ENCODE measurements around the gene PSKH1. TPM values are rescaled to one million over a fixed set of nuclear protein-coding genes. Genes with fewer than 3 reads are reported as not detected.
"Not testable (repeated sequence)": the region's sequence is repeated elsewhere in the genome, so short reads cannot be mapped to it uniquely, and the experiment has no call there.

PSKH1 gene
- total RNA-seq, 1 donor from 2014 or later = 16.6 TPM

DNA sequence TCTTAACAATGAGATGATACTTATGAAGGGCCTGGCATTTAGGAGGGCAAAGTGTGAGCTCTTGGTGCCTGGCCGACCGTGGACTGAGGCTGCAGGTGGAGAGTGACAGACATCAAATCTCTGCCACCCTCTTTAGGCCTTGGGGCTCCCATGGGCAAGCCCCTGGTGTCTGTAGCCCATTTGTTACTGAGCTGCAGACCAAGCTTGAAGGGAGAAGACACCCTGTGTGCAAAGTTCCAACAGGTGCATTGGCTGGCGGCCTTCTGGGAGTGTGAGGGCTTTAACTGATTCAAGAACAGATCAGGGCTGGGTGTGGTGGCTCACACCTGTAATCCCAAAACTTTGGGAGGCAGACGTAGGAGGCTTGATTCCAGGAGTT, 39.4 kb downstream of the PSKH1 start:
- intact Hi-C loops (cut with DNase I) = no loop called here
- DNase-seq = no peak
- ATAC-seq (ENCODE audit: poor library complexity) = no peak

- DNase-seq (no peak), ATAC-seq (ENCODE audit: poor library complexity) (no peak)
- intact Hi-C loops (cut with DNase I) = no loop called here
Measured at GRCh38 chr16:67933805-67934204, 40.8 kb downstream of the PSKH1 start.

- DNase-seq = no peak
- ATAC-seq (ENCODE audit: poor library complexity) = peak; percentile 0
- intact Hi-C loops (cut with DNase I) = no loop called here
Measured at GRCh38 chr16:67934306-67935100, 41.4 kb downstream of the PSKH1 start.

DNA sequence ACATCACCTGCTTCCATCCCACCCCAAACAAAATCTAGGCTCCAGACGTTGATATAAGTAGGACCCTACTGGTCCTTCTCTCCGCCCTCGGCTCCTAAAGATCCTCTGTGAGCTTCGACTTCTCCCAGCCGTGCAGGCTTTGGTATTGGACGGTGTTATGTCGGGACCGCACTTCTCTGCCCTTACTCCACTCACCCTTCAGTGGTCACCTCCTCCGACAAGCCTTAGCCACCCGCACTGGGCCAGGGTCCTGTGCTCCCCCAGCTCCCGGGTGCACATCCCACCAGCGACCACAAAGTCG, 42.0 kb downstream of the PSKH1 start:
- intact Hi-C loops (cut with DNase I) = no loop called here
- DNase-seq (no peak), ATAC-seq (ENCODE audit: poor library complexity) (peak; percentile 6)

- peak; percentile 92 for ATAC-seq (ENCODE audit: poor library complexity)
- intact Hi-C loops (cut with DNase I) = no loop called here
Measured at GRCh38 chr16:67935402-67936123, 42.5 kb downstream of the PSKH1 start.

DNA sequence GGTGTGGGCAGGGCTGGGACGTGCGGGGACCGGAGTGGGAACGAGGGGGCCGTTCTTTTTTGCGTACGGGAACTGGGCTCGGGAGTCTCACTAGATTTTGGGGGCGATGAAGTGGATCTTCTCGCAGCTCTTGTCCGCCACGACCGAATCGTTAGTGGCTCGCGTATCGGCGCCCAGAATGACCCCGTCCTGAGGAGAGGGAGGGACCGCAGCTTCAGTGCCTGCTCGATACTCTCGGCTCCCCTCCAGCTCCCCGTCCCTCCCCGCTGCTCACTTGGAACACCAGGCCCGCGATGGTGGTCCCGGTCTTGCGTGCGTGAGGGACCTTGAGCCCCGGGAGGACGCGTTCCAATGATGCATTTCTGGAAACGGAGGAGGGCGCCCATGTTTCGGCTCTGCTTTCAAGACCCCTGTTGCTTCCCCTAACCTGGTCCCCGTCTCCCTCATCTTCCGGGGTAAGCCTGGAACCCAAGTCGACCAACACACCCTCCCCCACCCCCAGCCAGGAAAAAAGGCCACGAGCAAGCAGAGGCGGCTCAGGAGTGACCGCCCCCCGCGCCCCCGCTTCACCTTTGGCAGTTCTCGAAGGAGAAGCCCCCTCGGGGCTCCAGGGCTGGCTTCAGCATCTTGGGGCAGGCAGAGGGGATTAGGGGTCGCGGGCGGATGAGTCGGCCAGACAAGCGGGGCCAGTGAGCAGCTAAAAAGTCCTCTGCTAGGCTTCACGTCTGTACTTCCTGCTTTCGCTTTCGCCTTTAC, 43.2 kb downstream of the PSKH1 start, which contains the start of gene PSMB10:
PSMB10 (minus strand) TSS at position 727 of the 756 bp plus-strand sequence; CDS start at position 626, 101 bp downstream.
- peak; percentile 68 for DNase-seq
- intact Hi-C loops (cut with DNase I) = no loop called here
- ATAC-seq (ENCODE audit: poor library complexity) = peak; percentile 34

More at GRCh38 chr16:67935402-67936123, 42.5 kb downstream of the PSKH1 start:
- peak; percentile 97 for DNase-seq

- no peak for ATAC-seq (ENCODE audit: poor library complexity)
- no peak for DNase-seq
- intact Hi-C loops (cut with DNase I) = no loop called here
Measured at GRCh38 chr16:67936880-67937605, 44.0 kb downstream of the PSKH1 start.

- intact Hi-C loops (cut with DNase I); ATAC-seq (ENCODE audit: poor library complexity); DNase-seq: not testable (repeated sequence)
Measured at GRCh38 chr16:67937713-67938112, 44.7 kb downstream of the PSKH1 start.

- ATAC-seq (ENCODE audit: poor library complexity) (no peak), DNase-seq (peak; percentile 69)
- intact Hi-C loops (cut with DNase I) = no loop called here
Measured at GRCh38 chr16:67939507-67940445, 46.7 kb downstream of the PSKH1 start.

- intact Hi-C loops (cut with DNase I) = no loop called here
- no peak for ATAC-seq (ENCODE audit: poor library complexity)
Measured at GRCh38 chr16:67940446-67941089, 47.5 kb downstream of the PSKH1 start.

GRCh38 chr16:67941469-67942199, 48.6 kb downstream of the PSKH1 start:
- intact Hi-C loops (cut with DNase I) = no loop called here
- ATAC-seq (ENCODE audit: poor library complexity) = no peak
- no peak for DNase-seq

More at GRCh38 chr16:67940446-67941089, 47.5 kb downstream of the PSKH1 start:
- no peak for DNase-seq

DNA sequence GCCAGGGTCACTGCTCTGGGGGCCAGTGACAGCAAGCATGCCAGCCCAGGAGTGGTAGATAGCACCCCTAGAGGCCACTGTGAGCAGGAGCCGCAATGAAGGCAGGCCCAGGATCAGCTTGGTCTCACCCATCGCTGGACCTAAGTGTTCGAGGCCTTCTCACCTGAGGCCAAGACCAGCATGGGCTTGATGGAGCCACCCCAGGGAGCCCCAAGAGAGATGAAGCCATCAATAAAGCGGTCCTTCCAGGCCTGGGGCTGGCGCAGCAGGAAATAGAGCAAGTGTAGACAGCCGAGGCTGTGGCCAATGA, 49.1 kb downstream of the PSKH1 start:
- DNase-seq (no peak), ATAC-seq (ENCODE audit: poor library complexity) (peak; percentile 22)
- intact Hi-C loops (cut with DNase I) = no loop called here

DNA sequence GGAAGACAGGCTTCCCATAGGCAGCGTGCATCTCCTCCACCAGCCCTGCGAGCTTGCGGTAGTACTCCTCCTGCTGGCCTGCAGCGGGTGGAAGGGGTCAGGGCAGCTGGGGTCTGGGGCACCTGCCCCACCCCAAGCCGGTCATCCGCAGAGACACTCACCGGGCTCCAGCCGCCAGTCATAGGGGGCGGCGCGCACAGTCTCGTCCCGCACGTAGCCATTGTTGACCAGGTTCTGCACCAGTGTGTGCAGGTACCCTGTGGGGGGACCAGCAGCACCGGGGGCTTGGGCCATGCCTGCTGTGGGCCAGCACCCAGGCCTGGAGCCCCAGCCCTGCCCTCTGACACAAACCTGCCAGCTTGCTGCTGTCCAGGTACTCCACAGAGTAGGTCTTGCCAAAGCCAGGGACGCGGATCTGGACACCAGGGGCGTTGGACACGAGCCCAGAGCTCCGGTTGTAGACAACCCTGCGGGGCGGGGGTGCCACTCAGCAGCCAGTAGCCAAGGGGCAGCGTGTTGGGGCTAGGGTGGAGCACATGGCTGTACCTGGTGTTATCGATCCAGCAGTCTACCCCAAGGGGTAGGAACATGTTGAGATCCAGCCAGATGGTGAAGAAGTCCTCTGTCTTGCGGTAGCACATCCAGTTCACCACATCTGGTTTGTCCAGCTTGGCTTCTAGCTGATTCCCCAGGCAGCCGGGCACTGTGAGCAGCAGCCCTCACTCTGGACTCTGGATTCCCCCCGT, 49.6 kb downstream of the PSKH1 start:
- DNase-seq = peak; percentile 71
- ATAC-seq (ENCODE audit: poor library complexity) = peak; percentile 11
- intact Hi-C loops (cut with DNase I) = no loop called here

GRCh38 chr16:67943256-67943618, 50.2 kb downstream of the PSKH1 start:
- DNase-seq = no peak
- peak; percentile 1 for ATAC-seq (ENCODE audit: poor library complexity)
- intact Hi-C loops (cut with DNase I) = no loop called here

- DNase-seq (peak; percentile 86), ATAC-seq (ENCODE audit: poor library complexity) (peak; percentile 65)
- intact Hi-C loops (cut with DNase I) = no loop called here
Measured at GRCh38 chr16:67943619-67944504, 50.8 kb downstream of the PSKH1 start, which contains the start of gene LCAT. Gene LCAT, minus strand, starts transcription at chr16:67944120. Its CDS starts 19 bp downstream, at chr16:67944101.
